HG03095 (cell line): Measurements from ENCODE around the gene CPT1C.

Experiments used
- ATAC-seq: cut with Tn5 transposase; IDR thresholded peaks from one replicate; pipeline ENCODE4 v1.9.1; 2021; ENCODE audit warnings: moderate library complexity; ENCODE audit not compliant: unreplicated experiment

The CPT1C gene

GRCh38 chr19:49749771-49750170 is 58.9 kb downstream of the CPT1C start:
- no peak for ATAC-seq

DNA sequence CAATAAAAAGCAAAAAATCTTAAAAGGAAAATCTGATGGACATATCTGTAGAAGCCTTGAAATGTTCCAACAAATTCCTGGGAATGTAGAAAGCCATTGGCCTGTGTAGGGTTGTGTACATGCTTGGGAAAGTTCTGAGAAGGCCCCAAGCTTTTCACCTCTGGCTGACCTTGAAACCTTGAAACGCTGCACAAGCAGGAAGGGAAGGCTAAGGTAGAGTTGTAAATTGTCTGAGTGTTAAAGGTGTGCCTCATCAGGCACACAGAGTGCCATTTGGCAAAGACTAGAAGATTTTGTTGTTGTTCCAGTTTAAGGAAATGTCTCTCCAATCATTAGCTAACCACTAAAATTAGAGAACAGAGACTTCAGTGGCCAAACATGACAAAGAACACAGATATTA is 61.8 kb downstream of the CPT1C start:
- ATAC-seq, result no peak

- ATAC-seq, result no peak
Observed at GRCh38 chr19:49755956-49756355, 65.0 kb downstream of the CPT1C start.

DNA sequence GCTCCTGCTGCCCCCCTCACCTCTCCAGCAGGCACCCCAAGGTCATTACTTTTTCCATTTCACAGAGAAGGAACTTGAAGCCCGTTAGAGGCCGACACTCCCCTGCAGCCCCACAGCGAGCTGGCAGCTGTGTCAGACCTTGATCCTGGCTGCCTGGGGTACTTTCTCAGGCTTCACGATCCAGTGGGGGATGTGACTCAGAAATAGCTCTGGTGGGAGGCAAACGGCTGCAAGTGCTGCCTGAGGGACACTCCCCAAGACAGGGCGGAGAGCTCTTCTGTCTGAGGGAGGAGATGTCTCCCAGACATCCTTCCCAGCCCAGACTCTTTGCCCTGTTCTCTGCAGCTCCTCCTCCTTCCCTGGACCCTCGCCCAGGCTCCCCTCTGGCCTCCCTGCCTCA is 67.4 kb downstream of the CPT1C start:
- ATAC-seq, result no peak

DNA sequence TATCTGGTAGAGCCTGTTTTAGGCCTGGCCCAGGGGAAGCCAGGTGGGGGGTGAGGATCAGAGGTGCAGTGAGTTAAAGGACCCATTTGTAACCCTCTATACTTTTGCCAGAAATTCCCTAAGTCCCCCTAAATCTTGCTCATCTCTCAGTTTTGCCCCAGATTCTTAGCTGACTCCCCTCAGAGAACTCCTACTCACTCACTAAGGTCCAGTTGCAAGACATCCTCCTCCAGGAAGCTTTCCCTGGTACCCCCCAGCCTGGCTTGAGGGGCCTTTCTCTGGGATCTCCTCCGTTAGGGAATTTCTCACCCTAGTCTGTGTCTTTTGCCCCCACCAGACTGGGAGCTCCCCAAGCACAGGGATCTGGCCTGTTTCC is 70.3 kb downstream of the CPT1C start:
- no peak for ATAC-seq

- no peak for ATAC-seq
Observed at GRCh38 chr19:49761625-49762311, 70.9 kb downstream of the CPT1C start.

- no peak for ATAC-seq
Observed at GRCh38 chr19:49763230-49763629, 72.3 kb downstream of the CPT1C start, which contains the start of gene TSKS. Gene TSKS (minus strand): TSS chr19:49763306. CDS start chr19:49763247, 59 bp downstream.
